GM18861 (cell line): ENCODE data around the gene EVX1.

ENCODE experiments used
- ATAC-seq: cut with Tn5 transposase; IDR thresholded peaks from one replicate; pipeline ENCODE4 v1.9.1; 2021; ENCODE audit not compliant: unreplicated experiment

Gene EVX1

GRCh38 chr7:27248427-27248806 lies 5.8 kb downstream of the EVX1 start:
- ATAC-seq = no peak

- no peak for ATAC-seq
These were observed 6.5 kb downstream of the EVX1 start for GRCh38 chr7:27248911-27249723.

GRCh38 chr7:27249724-27250556 lies 7.3 kb downstream of the EVX1 start:
- no peak for ATAC-seq

GRCh38 chr7:27250557-27251070 lies 8.0 kb downstream of the EVX1 start:
- ATAC-seq = no peak

GRCh38 chr7:27251136-27251651 lies 8.6 kb downstream of the EVX1 start:
- no peak for ATAC-seq

GRCh38 chr7:27251652-27252590 lies 9.3 kb downstream of the EVX1 start:
- ATAC-seq = no peak

- ATAC-seq = no peak
These were observed 12.0 kb downstream of the EVX1 start for GRCh38 chr7:27254625-27255024.

GRCh38 chr7:27260211-27260610 lies 17.6 kb downstream of the EVX1 start:
- no peak for ATAC-seq

- no peak for ATAC-seq
These were observed 19.5 kb downstream of the EVX1 start for GRCh38 chr7:27262121-27262520.

GRCh38 chr7:27263781-27264180 lies 21.2 kb downstream of the EVX1 start:
- ATAC-seq = no peak

- no peak for ATAC-seq
These were observed 26.9 kb downstream of the EVX1 start for GRCh38 chr7:27269455-27269854.

GRCh38 chr7:27271384-27271783 lies 28.8 kb downstream of the EVX1 start:
- no peak for ATAC-seq

- ATAC-seq = no peak
These were observed 35.0 kb downstream of the EVX1 start for GRCh38 chr7:27277628-27278027.

GRCh38 chr7:27283558-27283957 lies 41.0 kb downstream of the EVX1 start:
- no peak for ATAC-seq

- no peak for ATAC-seq
These were observed 52.6 kb downstream of the EVX1 start for GRCh38 chr7:27295236-27295635.

- ATAC-seq = no peak
These were observed 54.8 kb downstream of the EVX1 start for GRCh38 chr7:27297356-27297755.
